Measurements from ENCODE around the gene CPLANE1.
"Not testable (repeated sequence)": the region's sequence is repeated elsewhere in the genome, so short reads cannot be mapped to it uniquely, and the experiment has no call there.

The CPLANE1 gene

DNA sequence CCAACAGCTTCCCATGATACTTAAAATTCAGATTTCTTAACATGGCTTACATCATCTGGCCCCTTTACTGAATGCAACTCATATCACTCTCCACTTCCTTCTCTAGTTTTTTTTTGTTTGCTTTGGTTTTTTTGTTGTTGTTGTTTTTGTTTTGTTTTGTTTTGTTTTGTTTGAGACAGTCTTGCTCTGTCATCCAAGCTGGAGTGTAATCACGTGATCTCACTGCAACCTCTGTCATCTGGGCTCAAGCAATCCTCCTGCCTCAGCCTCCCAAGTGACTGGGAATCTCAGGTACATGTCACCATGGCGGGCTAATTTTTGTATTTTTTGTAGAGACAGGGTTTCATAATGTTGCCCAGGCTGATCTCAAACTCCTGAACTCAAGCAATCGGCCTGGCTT is 41.4 kb downstream of the CPLANE1 start:
- DNase-seq: no peak

DNA sequence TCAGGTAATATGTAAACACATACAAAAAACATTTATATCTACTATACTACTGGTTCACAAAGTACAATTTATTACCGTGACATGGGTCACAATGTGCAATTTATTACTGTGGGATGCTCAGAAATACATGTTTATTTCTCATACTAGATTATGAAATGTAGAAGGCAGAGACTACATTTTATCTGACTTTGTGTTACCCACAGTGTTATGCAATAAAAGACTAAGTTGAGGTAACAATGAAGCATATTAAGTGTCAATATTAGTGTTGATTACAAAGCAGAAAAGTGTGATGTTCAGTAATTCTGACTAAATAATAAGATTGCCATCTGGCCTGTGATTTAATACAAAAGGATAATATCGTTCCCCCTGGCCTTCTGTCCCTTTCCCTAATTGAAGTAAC is 42.4 kb downstream of the CPLANE1 start:
- no peak for DNase-seq

DNA sequence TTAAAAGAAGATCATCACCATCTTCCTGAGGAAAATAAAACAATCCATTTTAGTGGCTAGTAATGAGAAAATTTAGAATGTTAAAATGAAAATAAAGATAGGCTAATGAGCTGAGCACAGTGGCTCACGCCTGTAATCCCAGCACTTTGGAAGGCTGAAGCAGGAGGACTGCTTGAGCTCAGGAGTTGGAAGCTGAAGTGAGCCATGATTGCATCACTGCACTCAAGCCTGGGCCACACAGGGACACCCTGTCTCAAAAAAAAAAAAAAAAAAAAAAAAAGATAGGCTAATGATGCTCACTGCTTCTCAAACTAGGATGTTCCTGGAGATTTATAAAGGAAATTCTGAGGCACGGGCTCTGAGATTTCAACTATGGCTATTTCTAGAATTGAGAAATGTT is 50.3 kb downstream of the CPLANE1 start:
- DNase-seq: no peak

DNA sequence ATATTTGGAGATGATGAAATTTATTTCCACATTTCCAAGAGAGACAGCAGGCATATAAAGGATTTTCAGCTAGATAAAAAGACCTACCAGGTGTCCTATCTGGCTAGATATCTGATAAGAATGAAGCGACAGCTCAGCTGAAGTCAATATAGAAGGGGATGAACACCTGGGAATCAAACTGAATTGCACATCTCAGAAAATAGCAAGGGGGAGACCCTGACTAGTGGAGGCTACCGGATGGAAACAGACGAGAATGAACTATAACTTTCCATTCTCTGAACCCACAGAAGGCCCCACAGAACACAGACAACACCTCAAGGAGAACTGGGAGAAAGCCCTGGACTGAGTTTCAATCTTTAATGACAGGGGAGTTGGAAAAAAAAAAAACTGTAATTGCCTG is 51.1 kb downstream of the CPLANE1 start:
- no peak for DNase-seq

DNA sequence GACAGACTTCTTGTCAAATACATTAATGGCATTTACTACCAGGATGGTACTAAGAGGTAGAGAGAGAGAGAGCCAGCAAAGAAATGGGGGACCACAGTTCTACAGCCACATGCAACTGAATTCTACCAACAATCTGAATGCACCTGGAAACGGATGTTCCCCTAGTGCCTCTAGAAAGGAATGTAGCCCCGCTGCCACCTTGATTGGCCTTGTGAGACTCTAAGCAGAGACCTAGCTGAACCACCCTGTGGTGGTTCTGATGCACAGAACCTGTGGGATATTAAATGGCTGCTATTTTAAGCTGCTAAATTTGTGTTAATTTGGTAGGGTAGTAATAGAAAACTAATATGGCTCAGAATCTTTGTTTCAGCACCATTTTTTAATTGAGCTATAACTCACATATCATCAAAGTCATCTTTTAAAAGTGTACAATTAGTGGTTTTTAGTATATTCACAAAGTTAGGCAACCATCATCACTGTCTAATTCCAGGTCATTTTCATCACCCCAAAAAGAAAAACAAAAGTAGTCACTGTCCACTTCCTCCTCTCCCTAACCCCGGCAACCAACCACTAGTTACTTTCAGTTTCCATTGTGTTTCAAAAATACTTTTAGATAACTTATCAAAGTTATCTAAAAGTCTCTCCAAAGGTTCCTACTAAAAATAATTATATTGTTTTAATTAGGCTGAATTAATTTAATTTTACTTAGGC is 51.7 kb downstream of the CPLANE1 start:
- no peak for DNase-seq

DNA sequence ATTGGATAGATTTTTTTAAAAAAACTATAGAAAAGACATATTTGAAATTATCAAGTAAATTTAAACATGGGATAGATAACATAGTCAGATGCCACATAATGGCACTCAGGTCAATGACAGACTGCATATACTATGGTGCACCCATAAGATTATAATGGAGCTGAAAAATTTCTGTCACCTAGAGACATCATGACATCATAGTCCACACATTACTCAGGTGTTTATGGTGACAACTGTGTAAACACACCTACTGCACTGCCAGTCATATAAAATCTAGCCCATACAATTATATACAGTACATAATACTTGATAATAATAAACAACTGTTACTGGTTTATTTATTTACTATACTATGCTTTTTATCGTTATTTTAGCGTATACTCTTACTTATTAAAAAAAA is 58.6 kb downstream of the CPLANE1 start:
- DNase-seq: no peak

DNA sequence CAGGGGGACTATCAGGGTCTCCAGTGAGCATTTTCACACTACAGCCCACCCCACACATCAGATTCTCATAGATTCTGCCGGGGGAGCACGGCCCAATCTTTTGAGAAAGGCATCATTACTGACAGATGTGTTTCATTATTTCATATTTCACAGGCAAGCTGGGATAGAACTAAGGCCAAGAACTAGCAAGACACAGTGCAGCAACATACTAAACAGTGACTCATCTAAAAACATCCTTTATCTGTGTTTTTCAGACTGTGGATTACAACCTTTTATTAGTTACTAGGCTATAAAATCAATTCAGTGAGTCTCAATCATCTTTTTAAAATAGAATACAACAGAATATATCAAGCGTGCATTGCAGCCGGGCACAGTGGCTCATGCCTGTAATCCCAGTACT is 59.8 kb downstream of the CPLANE1 start:
- no peak for DNase-seq

DNA sequence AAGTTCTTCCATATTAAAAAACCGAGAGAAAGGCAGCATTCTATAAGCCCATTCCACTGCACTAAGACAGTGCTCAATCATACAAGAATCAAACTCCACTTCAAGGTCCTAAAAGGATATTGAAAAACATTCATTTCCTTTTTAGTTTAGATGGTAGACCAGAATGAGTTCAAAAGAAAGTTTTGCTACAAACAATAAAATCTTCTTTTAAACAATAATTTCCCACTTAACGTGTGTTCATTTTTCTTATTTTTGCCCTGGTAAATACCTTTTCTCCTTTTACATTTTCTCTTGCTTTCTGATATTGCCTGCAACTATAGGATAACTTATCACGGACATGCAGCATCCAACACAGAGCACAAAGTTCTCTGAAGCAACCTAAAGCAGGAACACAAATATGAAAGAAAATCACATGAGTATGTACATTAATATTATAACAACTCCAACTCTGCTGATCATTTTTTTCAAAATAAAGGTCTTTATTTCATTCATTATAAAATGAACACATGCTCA is 61.7 kb downstream of the CPLANE1 start:
- no peak for DNase-seq

DNA sequence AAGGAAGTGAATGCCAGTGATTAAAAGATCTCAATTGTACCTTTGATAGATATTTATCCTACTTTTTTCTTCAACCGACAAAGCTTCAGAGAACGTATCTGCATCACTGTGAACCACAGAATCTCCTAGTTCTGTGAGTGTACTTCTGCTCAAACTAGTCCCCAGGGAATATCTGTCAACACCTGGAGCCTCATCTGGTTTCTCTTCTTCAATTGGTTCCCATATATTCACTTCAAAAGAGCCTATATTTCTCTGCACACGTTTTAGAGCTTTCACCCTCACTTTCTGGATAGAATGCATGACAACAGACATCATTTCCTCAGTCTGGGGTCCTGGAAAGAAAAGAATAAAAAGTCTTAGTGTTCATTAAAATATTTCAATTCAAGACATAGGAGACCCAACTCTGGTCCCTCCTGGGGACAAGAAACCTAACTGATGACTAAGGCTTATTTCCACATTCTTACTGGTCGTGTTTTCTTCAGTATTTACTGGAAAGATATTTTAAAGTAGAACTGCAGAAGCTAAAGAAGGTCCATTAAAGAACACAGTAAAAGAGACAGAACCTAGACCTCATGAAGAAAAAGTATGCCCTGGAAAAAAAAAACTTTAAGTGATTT is 64.3 kb downstream of the CPLANE1 start:
- DNase-seq: no peak

DNA sequence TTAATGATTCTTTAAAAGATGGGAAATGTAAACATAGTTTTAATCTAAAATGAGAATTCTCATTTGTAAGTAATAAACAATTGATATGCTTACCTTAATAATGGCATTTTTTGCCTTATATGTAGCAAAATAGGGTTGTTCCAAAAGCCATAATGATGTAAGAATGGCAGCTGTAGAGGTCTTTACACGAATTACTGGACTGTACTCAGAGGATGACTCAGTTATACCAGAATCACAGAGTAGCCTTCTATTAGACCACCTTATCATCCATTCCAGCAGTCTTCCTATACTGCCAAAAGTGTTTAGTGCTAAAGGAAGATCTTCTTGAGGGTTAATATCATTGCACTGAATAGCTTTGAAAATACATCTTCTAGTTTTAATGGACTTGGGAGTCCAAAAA is 66.5 kb downstream of the CPLANE1 start:
- no peak for DNase-seq

DNA sequence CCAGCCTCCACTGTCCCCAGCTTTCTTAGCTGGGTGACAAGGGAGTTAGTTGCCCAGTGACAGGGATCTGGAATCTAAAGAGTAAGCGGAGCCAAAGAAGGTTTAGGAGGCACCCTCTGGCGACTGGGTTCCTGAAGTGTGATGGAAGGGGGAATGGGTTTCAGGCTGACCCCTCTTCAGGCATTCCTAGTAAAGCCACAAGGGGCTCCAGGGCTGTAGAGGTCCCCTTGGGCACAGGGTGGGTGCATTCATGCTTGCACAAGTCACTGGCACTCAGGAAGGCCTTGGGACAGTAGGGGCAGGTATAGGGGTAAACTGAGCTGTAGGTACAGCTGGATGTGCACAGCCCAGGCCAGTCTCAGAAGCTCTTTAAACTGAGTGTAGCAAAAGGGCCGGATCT is 74.2 kb downstream of the CPLANE1 start:
- no peak for DNase-seq

DNA sequence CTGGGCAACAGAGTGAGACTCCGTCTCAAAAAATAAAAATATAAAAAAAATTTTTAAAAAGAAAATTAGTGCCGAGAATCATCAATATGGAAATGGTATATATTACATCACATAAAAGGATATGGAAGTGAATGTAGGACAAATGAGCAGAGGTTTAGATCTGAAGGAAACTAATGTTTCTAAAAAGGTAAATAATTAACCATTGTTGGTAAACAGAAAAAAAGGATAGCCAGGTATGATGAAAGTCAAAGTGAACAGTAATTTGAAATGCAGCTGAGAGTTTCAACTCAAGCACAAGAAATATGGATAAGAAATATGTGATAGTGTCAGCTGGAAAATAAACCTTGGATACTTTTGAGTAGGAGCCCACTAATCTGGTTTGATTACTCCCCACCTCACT is 76.2 kb downstream of the CPLANE1 start:
- DNase-seq: no peak

DNA sequence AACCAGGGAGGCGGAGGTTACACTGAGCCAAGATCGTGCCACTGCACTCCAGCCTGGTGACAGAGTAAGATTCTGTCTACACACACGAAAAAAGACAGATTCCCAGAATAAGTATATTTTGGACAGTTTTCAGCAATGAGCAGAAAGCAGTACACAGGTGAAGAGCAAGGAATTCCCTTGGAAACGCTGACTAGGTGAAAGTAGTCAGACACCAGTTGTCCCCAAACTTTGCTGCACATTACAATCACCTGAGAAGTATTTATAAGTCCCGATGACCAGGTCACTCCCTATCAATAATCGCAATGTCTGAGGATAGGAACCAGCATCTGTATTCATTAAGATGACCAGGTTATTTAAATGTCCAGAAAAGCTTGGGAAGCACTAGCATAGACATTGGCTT is 78.3 kb downstream of the CPLANE1 start:
- DNase-seq: no peak

DNA sequence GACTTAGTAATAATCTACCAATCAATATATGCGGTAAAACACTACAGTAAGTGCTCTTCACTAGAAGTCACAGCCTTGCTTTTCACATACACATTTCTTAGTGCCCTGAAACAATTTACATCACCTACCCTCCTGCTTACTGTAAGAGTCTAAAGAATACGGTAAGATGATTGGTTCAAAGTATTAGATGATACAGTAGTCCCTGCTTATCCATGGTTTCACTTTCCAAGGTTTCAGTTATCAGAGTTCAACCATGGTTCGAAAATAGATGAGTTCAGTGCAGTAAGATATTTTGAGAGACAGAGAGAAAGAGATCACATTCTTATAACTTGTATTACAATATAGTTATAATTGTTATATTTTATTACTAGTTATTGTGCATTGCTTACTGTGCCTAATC is 83.0 kb downstream of the CPLANE1 start:
- DNase-seq: no peak

DNA sequence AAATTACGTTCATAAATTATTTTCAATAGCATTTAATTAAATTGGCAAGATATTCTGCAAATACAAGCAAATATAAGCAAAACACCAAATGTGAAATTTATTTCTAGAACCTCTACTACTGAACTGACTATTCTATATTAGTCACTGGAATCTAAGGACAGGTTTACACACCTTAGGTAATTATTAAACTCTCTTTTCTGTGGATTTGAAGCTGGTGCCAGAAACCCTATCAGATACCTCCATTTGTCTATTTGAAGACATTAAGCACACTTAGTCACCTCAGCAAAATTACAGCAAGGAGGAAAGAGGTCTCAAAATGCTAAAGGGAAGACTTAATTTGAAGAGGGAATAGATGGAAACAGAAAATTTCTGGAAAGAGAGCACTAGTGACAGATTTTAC is 83.4 kb downstream of the CPLANE1 start:
- DNase-seq: no peak

DNA sequence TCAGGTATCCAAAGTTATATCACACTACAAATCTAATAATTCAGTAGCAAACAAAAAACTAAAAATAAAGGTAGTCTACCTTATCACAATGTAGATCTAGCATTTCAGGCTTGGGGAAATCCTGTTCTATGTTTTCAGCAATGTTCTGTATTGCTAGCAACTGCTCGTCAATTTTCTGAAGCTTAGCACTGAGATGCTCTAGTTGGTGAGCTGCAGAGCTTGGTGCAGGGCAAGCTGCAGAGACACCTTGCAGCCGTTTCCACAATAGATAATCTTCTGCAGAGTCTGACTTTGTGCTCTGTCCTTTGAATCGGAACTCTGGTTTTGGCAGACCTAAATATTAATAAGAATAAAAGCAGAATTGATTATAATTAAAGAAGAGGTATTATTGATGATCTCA is 95.5 kb downstream of the CPLANE1 start:
- DNase-seq: no peak

DNA sequence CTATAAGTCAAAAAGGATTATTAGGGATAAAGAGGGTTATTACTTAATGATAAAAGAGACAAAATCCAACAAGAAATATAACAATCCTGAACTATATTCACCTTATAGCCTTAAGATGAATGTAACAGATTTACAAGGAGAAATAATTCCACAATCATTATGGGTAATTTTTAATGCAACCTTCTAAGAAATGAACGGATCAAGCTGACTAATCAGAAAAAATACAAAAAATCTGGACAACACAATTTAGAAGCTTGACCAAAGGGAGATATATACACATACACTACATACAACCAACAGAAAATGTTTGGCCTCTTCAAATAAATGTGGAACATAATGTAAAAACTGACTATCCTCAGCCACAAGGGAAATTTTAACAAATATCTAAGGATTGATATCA is 102.3 kb downstream of the CPLANE1 start:
- no peak for DNase-seq

DNA sequence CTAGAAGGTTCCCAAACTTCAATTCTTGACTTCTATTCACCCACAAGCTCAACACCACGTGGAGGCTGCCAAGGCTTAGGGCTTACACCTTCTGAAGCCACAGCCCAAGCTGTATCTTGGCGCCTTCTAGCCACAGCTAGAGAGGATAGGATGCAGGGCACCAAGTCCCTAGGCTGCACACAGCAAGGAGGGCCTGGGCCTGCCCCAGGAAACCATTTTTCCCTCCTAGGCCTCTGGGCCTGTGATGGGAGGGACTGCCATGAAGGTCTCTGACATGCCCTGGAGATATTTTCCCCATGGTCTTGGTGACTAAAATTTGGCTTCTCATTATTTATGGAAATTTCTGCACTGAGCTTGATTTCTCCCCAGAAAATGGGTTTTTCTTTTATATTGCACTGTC is 112.5 kb downstream of the CPLANE1 start:
- no peak for DNase-seq

DNA sequence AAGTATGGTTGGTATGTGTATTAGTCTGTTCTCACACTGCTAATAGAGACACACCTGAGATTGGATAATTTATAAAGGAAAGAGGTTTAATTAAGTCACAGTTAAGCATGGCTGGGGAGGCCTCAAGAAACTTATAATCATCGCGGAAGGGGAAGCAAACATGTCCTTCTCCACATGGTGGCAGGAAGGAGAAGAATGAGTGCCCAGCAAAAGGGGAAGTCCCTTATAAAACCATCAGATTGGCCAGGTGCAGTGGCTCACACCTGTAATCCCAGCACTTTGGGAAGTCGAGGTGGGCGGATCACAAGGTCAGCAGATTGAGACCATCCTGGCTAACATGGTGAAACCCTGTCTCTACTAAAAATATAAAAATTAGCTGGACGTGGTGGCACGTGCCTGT is 113.9 kb downstream of the CPLANE1 start:
- not testable (repeated sequence) for DNase-seq

DNA sequence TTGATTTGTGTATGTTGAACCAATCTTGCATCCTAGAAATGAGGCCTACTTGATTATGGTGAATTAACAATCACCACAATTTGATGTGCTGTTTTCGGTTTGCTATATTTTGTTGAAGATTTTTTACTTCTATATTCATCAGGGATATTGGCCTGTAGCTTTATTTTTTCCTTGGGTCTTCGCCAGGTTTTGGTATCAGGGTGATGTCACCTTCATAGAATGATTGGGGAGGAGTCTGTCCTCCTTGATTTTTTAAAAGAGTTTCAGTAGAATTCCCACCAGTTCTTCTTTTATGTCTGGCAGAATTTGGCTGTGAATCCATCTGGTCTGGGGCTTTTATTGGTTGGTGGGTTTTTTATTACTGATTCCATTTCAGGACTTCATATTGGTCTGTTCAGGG is 115.2 kb downstream of the CPLANE1 start:
- no peak for DNase-seq

DNA sequence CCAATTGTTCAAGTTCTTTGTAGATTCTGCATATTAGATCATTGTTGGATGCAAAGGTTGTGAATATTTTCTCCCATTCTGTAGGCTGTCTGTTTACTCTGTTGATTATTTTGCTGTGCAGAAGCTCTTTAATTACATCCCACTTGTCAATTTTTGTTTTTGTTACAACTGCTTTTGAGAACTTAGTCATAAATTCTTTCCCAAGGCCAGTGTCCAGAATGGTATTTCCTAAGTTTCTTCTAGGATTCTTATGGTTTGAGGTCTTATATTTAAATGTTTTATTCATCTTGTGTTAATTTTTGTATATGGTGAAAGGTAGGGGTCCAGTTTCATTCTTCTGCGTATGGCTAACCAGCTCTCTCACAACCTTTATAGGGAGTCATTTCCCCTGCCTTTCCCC is 116.5 kb downstream of the CPLANE1 start:
- no peak for DNase-seq

DNA sequence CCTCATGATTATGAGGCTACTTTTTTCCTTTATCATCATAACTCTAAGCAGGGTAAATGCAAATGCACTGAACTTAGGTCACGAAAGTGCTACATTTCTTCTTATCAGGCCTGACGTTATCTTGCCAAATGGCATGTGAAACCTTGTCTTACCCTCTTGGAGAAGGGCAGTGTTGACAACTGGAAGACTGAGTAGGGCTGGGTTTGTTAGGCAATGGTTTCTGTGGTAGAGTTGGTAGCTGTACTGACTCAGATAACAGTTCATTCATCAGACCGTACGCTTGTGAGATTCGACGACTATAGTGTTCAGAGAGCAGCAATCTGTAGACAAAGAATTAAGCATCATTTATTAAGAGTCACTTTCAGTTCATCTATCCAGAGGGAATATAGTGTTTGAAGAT is 127.7 kb downstream of the CPLANE1 start:
- no peak for DNase-seq

DNA sequence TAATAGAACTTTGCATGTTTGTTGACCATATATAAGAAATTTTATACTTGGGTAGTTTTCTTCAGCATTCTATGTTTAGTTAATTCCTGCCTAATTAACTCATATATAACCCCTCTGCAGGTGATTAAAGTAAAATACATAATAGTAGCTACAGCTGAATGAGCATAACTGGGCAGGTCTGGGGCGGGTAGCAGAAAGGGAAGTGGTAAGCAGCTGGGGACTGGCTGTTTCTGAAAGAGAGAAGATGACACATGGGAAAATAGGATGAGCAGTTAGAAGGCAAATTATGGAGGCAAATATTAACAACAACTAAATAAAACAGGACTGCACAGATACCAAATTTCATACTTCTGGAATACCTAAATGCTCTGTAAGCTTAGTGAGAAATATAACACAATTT is 128.1 kb downstream of the CPLANE1 start:
- DNase-seq: no peak

DNA sequence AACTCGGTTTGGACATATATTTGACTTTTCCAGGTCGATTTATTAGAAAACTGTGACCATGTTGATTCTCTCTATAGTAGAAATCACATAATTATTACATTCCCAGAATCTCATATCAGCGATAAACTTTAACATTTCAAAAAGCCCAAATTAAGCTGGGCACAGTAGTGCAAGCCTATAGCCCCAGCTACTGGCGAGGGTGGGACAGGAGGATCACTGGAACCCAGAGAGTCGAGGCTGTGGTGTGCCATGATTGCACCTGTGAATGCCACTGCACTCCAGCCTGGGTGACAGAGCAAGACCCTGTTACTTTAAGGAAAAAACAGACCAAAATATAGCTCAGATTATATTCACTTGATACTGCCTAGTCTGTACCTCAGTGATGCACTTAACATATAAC is 128.9 kb downstream of the CPLANE1 start:
- no peak for DNase-seq

DNA sequence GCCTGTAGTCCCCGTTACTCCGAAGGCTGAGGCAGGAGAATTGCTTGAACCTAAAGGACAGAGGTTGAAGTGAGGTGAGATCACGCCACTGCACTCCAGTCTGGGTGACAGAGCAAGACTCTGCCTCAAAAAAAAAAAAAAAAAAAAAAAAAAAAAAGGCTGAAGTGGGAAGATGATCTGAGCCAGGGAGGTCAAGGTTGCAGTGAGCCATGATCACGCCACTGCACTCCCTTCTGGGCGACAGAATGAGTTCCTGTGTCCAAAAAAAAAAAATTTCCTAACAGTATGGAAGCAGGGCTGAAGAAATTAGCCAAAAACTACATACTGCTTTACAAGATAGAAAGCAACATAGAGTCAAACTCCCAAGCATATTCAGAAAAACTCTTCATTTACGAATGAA is 132.8 kb downstream of the CPLANE1 start:
- DNase-seq: no peak
